NCI-H82 treated with DMSO at 0.1 percent for 48 hours (cell line): ENCODE data around the gene UGT8.
"Not testable (repeated sequence)": the region's sequence is repeated elsewhere in the genome, so short reads cannot be mapped to it uniquely, and the experiment has no call there.

Source experiments
- DNase-seq: peaks from one replicate; lab custom pipeline; 2025; ENCODE audit not compliant: unreplicated experiment; lab: John Stamatoyannopoulos, UW

UGT8 gene

GRCh38 chr4:114598191-114599121 is at the start of gene UGT8:
Gene UGT8, plus strand, starts transcription at chr4:114598807. Its CDS starts 24,074 bp downstream, at chr4:114622881.
- no peak for DNase-seq

GRCh38 chr4:114549638-114550037 is 49.0 kb upstream of the UGT8 start:
- no peak for DNase-seq

GRCh38 chr4:114558446-114559020 is 40.1 kb upstream of the UGT8 start:
- DNase-seq, result no peak

GRCh38 chr4:114561590-114561989 is 37.0 kb upstream of the UGT8 start:
- DNase-seq, result no peak

- no peak for DNase-seq
These were observed 36.3 kb upstream of the UGT8 start for GRCh38 chr4:114562176-114562904.

GRCh38 chr4:114563536-114564315 is 34.9 kb upstream of the UGT8 start:
- DNase-seq, result no peak

GRCh38 chr4:114577386-114577785 is 21.2 kb upstream of the UGT8 start:
- no peak for DNase-seq

- no peak for DNase-seq
These were observed 16.0 kb upstream of the UGT8 start for GRCh38 chr4:114582621-114583020.

GRCh38 chr4:114588305-114588704 is 10.3 kb upstream of the UGT8 start:
- no peak for DNase-seq

- DNase-seq, result not testable (repeated sequence)
These were observed 8.2 kb upstream of the UGT8 start for GRCh38 chr4:114590360-114590759.

- DNase-seq, result no peak
These were observed 5.1 kb upstream of the UGT8 start for GRCh38 chr4:114593526-114593925.

- no peak for DNase-seq
These were observed 3.4 kb upstream of the UGT8 start for GRCh38 chr4:114595207-114595606.

- DNase-seq, result no peak
These were observed 2.7 kb upstream of the UGT8 start for GRCh38 chr4:114595921-114596320.

GRCh38 chr4:114597410-114598115 is 1.0 kb upstream of the UGT8 start:
- DNase-seq, result no peak

- no peak for DNase-seq
These were observed 760 bp downstream of the UGT8 start for GRCh38 chr4:114599231-114599902.

- DNase-seq, result no peak
These were observed 1.4 kb downstream of the UGT8 start for GRCh38 chr4:114599903-114600552.

GRCh38 chr4:114600672-114601071 is 2.1 kb downstream of the UGT8 start:
- DNase-seq, result no peak

- no peak for DNase-seq
These were observed 2.9 kb downstream of the UGT8 start for GRCh38 chr4:114601304-114602052.

GRCh38 chr4:114603497-114603896 is 4.9 kb downstream of the UGT8 start:
- DNase-seq, result no peak
